ENCODE results near the gene TRIM72. TPM values are rescaled to one million over a fixed set of nuclear protein-coding genes. Genes with fewer than 3 reads are reported as not detected.

The TRIM72 gene
- total RNA-seq, 4 donors from 2014 or later = under 0.01 to 0.84 TPM; not detected in 2

DNA sequence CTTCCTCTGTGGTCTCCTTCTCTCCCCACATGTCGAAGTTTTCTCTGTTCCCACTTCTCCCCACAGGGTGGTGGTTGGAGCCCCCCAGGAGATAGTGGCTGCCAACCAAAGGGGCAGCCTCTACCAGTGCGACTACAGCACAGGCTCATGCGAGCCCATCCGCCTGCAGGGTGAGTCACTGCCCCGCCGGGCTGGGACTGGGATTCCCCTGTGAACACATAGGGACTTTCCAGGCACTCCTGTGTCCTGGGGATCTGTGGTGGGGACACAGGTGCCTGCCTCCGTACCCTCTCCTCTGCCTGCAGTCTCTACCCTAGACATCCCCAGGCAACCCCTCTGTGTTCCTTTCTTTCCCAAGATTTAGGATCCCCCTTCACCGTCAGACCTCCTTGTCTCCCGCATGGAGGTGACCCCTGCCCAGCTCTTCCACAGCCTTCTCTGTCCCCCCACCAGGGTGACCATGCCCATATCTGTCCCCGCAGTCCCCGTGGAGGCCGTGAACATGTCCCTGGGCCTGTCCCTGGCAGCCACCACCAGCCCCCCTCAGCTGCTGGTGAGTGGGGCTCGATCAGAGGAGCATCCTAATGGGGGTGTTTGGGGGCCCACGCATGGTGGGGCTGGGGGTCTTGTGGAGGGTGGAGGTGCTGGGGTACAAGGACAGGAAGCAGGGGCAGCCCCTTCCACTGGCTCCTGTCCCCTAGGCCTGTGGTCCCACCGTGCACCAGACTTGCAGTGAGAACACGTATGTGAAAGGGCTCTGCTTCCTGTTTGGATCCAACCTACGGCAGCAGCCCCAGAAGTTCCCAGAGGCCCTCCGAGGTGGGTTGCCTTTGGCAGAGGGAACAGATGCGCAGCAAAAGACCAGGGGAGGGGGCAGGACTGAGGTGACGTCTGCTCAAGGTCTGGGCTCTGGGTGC lies 51.7 kb downstream of the TRIM72 start:
- intact Hi-C loops (cut with DNase I) = no loop called here
- no peak for DNase-seq (ENCODE audit: extremely low spot score)

DNA sequence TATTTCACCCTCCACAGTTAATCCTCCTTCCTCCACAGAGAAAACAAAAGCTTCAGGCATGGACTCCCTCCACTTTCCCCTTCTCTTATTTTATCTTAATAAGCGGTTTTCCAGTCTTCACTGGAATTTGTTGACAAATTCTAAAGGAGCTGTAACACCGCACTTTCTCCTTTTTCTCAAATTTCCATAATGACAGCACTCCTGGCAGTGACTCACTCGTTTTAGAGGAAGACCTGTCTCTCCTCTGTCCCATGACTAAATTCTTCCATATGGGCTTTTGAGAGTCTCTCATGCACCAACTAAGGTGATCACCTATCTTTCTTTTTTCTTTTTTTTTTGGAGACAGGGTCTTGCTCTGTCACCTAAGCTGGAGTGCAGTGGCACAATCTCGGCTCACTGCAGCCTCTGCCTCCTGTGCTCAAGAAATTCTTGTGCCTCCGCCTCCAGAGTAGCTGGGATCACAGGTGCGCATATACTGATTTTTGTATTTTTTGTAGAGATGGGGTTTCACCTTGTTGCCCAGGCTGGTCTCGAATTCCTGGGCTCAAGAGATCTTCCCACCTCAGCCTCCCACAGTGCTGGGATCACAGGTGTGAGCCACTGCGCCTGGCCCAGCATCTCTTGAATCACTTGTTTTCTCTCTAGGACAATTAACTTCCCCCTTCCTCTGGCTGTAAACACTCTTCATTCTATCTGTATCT lies 53.6 kb downstream of the TRIM72 start:
- Histone ChIP-seq H3K36me3 (no peaks in the 10 kb centered on the region), H3K4me1 (peaks cover 0 to 10% (median 2%) of the 10 kb centered on the region in 4 donors), H3K27ac (replicated peaks in 1 of 4) (no peak overlapping the region), H3K4me3 (no peak overlapping the region), H3K9me3 (no peaks in the 10 kb centered on the region), H3K27me3 (peaks cover 0 to 30% (median 0%) of the 10 kb centered on the region in 4 donors)
- TF ChIP-seq EP300 (IDR thresholded peaks at IDR 0.05) (no peak), POLR2AphosphoS5 (IDR thresholded peaks at IDR 0.05) (no peak), POLR2A (IDR thresholded peaks at IDR 0.05; ENCODE audit: low read depth) (no peak)
- TF ChIP-seq, protein P1, sequence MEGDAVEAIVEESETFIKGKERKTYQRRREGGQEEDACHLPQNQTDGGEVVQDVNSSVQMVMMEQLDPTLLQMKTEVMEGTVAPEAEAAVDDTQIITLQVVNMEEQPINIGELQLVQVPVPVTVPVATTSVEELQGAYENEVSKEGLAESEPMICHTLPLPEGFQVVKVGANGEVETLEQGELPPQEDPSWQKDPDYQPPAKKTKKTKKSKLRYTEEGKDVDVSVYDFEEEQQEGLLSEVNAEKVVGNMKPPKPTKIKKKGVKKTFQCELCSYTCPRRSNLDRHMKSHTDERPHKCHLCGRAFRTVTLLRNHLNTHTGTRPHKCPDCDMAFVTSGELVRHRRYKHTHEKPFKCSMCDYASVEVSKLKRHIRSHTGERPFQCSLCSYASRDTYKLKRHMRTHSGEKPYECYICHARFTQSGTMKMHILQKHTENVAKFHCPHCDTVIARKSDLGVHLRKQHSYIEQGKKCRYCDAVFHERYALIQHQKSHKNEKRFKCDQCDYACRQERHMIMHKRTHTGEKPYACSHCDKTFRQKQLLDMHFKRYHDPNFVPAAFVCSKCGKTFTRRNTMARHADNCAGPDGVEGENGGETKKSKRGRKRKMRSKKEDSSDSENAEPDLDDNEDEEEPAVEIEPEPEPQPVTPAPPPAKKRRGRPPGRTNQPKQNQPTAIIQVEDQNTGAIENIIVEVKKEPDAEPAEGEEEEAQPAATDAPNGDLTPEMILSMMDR (IDR thresholded peaks at IDR 0.05) = no peak
- intact Hi-C loops (cut with DNase I) = no loop called here
- WGBS = 52% methylated on average over 8 of the region's 8 CpGs
- DNase-seq (ENCODE audit: extremely low spot score) = no peak

More for the DNA sequence above, 51.7 kb downstream of the TRIM72 start:
- Histone ChIP-seq H3K27ac (replicated peaks in 1 of 4) (no peak overlapping the region), H3K9me3 (no peaks in the 10 kb centered on the region), H3K4me3 (no peak overlapping the region), H3K36me3 (no peaks in the 10 kb centered on the region), H3K27me3 (peaks cover 0 to 17% (median 0%) of the 10 kb centered on the region in 4 donors), H3K4me1 (peaks cover 0 to 10% (median 2%) of the 10 kb centered on the region in 4 donors)
- WGBS = 51% methylated on average over 19 of the region's 20 CpGs
- TF ChIP-seq POLR2A (IDR thresholded peaks at IDR 0.05; ENCODE audit: low read depth) (no peak), EP300 (IDR thresholded peaks at IDR 0.05) (no peak), POLR2AphosphoS5 (IDR thresholded peaks at IDR 0.05) (no peak)
- TF ChIP-seq, protein P1 (IDR thresholded peaks at IDR 0.05) = no peak

DNA sequence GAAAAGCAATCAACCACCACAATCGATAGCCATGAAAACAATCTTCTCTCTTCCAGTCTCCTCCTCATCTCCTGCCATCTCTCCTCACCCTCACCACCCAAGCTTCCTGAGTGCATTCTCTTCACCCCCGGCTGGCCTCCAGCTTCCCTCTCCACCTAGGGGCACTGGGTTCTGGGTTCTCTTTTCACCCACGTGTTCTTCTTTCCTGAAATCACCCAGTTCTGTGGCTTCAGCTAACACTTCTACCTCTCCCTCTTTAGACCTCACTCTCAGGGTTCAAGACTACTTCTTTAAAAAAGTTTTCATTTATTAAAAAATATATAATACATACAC lies 54.1 kb downstream of the TRIM72 start:
- intact Hi-C loops (cut with DNase I) = no loop called here
- H3K9me3 ChIP-seq = no peaks in the 10 kb centered on the region
- TF ChIP-seq POLR2AphosphoS5 (IDR thresholded peaks at IDR 0.05) (no peak), POLR2A (IDR thresholded peaks at IDR 0.05; ENCODE audit: low read depth) (no peak), EP300 (IDR thresholded peaks at IDR 0.05) (no peak)
- TF ChIP-seq, protein P1 (IDR thresholded peaks at IDR 0.05) = no peak
- peaks cover 0 to 10% (median 2%) of the 10 kb centered on the region in 4 donors for H3K4me1 ChIP-seq
- no peak for DNase-seq (ENCODE audit: extremely low spot score)
- 61% methylated on average over 3 of the region's 3 CpGs for WGBS
- no peaks in the 10 kb centered on the region for H3K36me3 ChIP-seq
- H3K4me3 ChIP-seq = no peak overlapping the region
- peaks cover 0 to 30% (median 0%) of the 10 kb centered on the region in 4 donors for H3K27me3 ChIP-seq
- H3K27ac ChIP-seq (replicated peaks in 1 of 4) = no peak overlapping the region

DNA sequence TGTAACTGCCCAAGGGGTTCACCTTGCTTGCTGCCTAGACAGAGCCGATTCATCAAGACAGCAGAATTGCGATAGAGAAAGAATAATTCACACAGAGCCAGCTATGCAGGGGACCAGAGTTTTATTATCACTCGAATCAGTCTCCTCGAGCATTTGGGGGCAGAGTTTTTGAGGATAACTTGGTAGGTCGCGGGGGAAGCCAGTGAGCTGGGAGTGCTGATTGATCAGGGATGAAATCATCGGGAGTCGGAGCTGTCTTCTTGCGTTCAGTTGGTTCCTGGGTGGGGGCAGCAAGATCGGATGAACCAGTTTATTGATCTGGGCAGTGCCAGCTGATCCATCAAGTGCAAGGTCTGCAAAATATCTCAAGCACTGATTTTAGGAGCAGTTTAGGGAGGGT lies 55.0 kb downstream of the TRIM72 start:
- intact Hi-C loops (cut with DNase I) = no loop called here

More for the DNA sequence above, 55.0 kb downstream of the TRIM72 start:
- no peak overlapping the region for H3K4me3 ChIP-seq
- H3K27me3 ChIP-seq = peaks cover 0 to 30% (median 0%) of the 10 kb centered on the region in 4 donors
- TF ChIP-seq, protein P1 (IDR thresholded peaks at IDR 0.05) = no peak
- no peak for TF ChIP-seq POLR2AphosphoS5 (IDR thresholded peaks at IDR 0.05)
- TF ChIP-seq EP300 (IDR thresholded peaks at IDR 0.05) = no peak
- no peak for TF ChIP-seq POLR2A (IDR thresholded peaks at IDR 0.05; ENCODE audit: low read depth)
- H3K36me3 ChIP-seq = no peaks in the 10 kb centered on the region
- 85% methylated on average over 10 of the region's 10 CpGs for whole genome bisulfite sequencing
- no peak overlapping the region for H3K27ac ChIP-seq (replicated peaks in 1 of 4)
- H3K4me1 ChIP-seq = peaks cover 0 to 10% (median 2%) of the 10 kb centered on the region in 4 donors
- H3K9me3 ChIP-seq = no peaks in the 10 kb centered on the region
- DNase-seq (ENCODE audit: extremely low spot score) = no peak
